Pancreas (tissue), 10 donors: ENCODE measurements around the gene DYNLT3. TPM values are rescaled to one million over a fixed set of nuclear protein-coding genes. Genes with fewer than 3 reads are reported as not detected.

Experiments used
- ATAC-seq, 4 donors: fragments of 200-7000 bp; cut with Tn5 transposase; one replicate each; pipeline versions ENCODE4 v1.8.0 to v1.9.1; 2020; ENCODE audit warnings: mild to moderate bottlenecking in 4 of 4, moderate library complexity in 4 of 4
- DNase-seq, 6 donors: peaks; one replicate each; pipeline ENCODE4 v3.0.0-alpha.2; 2020
- FAIRE-seq: peaks from 2 replicates; lab custom pipeline; 2012; peaks lifted over from hg19 to GRCh38; lab: Jason Lieb, UNC
- H3K27ac ChIP-seq, 4 donors: fragments of 200-600 bp; sonication (generic); 1 replicate in 3 of 4; 2 replicates in 1 of 4; pipeline versions ENCODE4 v1.5.0 to v1.8.0; 2020
- H3K27me3 ChIP-seq, 4 donors: fragments of 200-600 bp; one replicate each; pipeline ENCODE4 v1.8.0; 2021
- H3K36me3 ChIP-seq, 3 donors: fragments of 200-600 bp; sonication (generic) in 1 of 3; one replicate each; pipeline versions ENCODE4 v1.5.0 to v1.8.0; 2020 to 2021
- H3K4me1 ChIP-seq, 3 donors: fragments of 200-600 bp; one replicate each; pipeline ENCODE4 v1.8.0; 2021
- H3K4me3 ChIP-seq, 4 donors: fragments of 200-600 bp; sonication (generic) in 2 of 4; one replicate each; pipeline versions ENCODE4 v1.5.0 to v1.8.0; 2020 to 2021
- H3K9me3 ChIP-seq, 4 donors: fragments of 200-600 bp; one replicate each; pipeline ENCODE4 v1.8.0; 2021
- CTCF ChIP-seq, 4 donors: fragments of 200-600 bp; sonication (generic) in 3 of 4; IDR thresholded peaks; one replicate each; pipeline versions ENCODE4 v1.5.0 to v1.8.0; 2021; ENCODE audit warnings: antibody characterized with exemption in 4 of 4
- WGBS, 2 donors: extraction: QIAGEN DNeasy Blood & Tissue Kit; methylation state at CpG; one replicate each; pipeline ENCODE4 v1.1.7; 2013; 5-methylcytosine and 5-hydroxymethylcytosine counted together
- intact Hi-C, 3 donors: fragments of 100-400 bp; cut with DNase I; formaldehyde crosslinking; loops; one replicate each; pipeline versions ENCODE4 v1.11.1 to v1.14.2; 2022
- polyA plus RNA-seq, 2 donors: library from polyadenylated mRNA; stranded (reverse); fragments of 200-250 nt; gene quantifications; one replicate each; pipeline ENCODE4 v1.2.3, GENCODE V29; 2013
- total RNA-seq, 6 donors: library from RNA; stranded (reverse); fragmentation: NEBNext Ultra II Directional in 4 of 6; extraction: Animal tissue kit (Norgen Biotek cat#: 25700) in 4 of 6; gene quantifications; one replicate each; pipeline versions ENCODE4 v1.2.1 to v1.2.4, GENCODE V29; 2021 to 2023
- donor health status: healthy with polysubstance abuse.
- donor health status: DM: no; HTN: no; CAD: no; lungs with moderate emphysema.
- donor health status: DM: no; HTN: no; CAD: no.
- donor health status: control.
- donor health status: control.
- donor health status: Bipolar disorder and iron deficiency.
- donor health status: DM: yes; HTN: yes; CAD: no.
- donor health status: DM: no; HTN: no; CAD: no.
- donor health status: DM: no; HTN: no; CAD: no.
- donor health status: DM: yes; HTN: yes; CAD: no.

The DYNLT3 gene
- total and polyA plus RNA-seq, 8 donors: 5.0 to 18.8 (median 7.9) TPM

GRCh38 chrX:37803057-37803456 is 44.3 kb downstream of the DYNLT3 start:
- DNase-seq: no peak
- ATAC-seq: no peak
- 33 to 93% methylated on average over 2 of the region's 2 CpGs for WGBS, 2 donors
- H3K27me3 ChIP-seq: no peaks in the 10 kb centered on the region
- no peaks in the 10 kb centered on the region for H3K36me3 ChIP-seq
- intact Hi-C loops: no loop called here
- no peak for FAIRE-seq
- no peaks in the 10 kb centered on the region for H3K4me1 ChIP-seq
- H3K9me3 ChIP-seq: no peaks in the 10 kb centered on the region
- no peak overlapping the region for H3K27ac ChIP-seq
- H3K4me3 ChIP-seq: no peak overlapping the region
- no peak for TF ChIP-seq CTCF (IDR thresholded peaks at IDR 0.05)

GRCh38 chrX:37802028-37802427 is 45.3 kb downstream of the DYNLT3 start:
- peak; percentile 94 for FAIRE-seq
- no peak overlapping the region for H3K4me3 ChIP-seq
- H3K4me1 ChIP-seq: no peaks in the 10 kb centered on the region
- no peak for TF ChIP-seq CTCF (IDR thresholded peaks at IDR 0.05)
- no peak overlapping the region for H3K27ac ChIP-seq
- no peaks in the 10 kb centered on the region for H3K27me3 ChIP-seq
- ATAC-seq: no peak
- intact Hi-C loops: no loop called here
- DNase-seq: no peak
- H3K36me3 ChIP-seq: no peaks in the 10 kb centered on the region
- H3K9me3 ChIP-seq: no peaks in the 10 kb centered on the region

- FAIRE-seq (no peak), DNase-seq (no peak), ATAC-seq (no peak)
- H3K9me3 ChIP-seq: no peaks in the 10 kb centered on the region
- H3K4me1 ChIP-seq: peaks cover 0 to 5% (median 0%) of the 10 kb centered on the region in 3 donors
- intact Hi-C loops: no loop called here
- no peak overlapping the region for H3K4me3 ChIP-seq
- H3K36me3 ChIP-seq: no peaks in the 10 kb centered on the region
- no peaks in the 10 kb centered on the region for H3K27me3 ChIP-seq
- TF ChIP-seq CTCF (IDR thresholded peaks at IDR 0.05): no peak
- H3K27ac ChIP-seq: no peak overlapping the region
Measured at GRCh38 chrX:37800717-37801116, 46.7 kb downstream of the DYNLT3 start.

GRCh38 chrX:37799936-37800335 is 47.4 kb downstream of the DYNLT3 start:
- intact Hi-C loops: no loop called here

GRCh38 chrX:37796805-37797204 is 50.6 kb downstream of the DYNLT3 start:
- no peaks in the 10 kb centered on the region for H3K9me3 ChIP-seq
- peaks cover 0 to 5% (median 0%) of the 10 kb centered on the region in 3 donors for H3K4me1 ChIP-seq
- FAIRE-seq: no peak
- peak in 3 of 4 donors; percentile 30 to 77 (median 64) for ATAC-seq
- no peak for TF ChIP-seq CTCF (IDR thresholded peaks at IDR 0.05)
- H3K4me3 ChIP-seq: no peak overlapping the region
- no peaks in the 10 kb centered on the region for H3K36me3 ChIP-seq
- intact Hi-C loops: no loop called here
- peak in 1 of 6 donors; percentile 17 for DNase-seq
- H3K27me3 ChIP-seq: peaks cover 0 to 3% (median 0%) of the 10 kb centered on the region in 4 donors
- H3K27ac ChIP-seq: no peak overlapping the region

More at GRCh38 chrX:37799936-37800335, 47.4 kb downstream of the DYNLT3 start:
- Histone ChIP-seq H3K27me3 (no peaks in the 10 kb centered on the region), H3K27ac (no peak overlapping the region), H3K4me3 (no peak overlapping the region), H3K36me3 (no peaks in the 10 kb centered on the region), H3K4me1 (peaks cover 0 to 5% (median 0%) of the 10 kb centered on the region in 3 donors), H3K9me3 (no peaks in the 10 kb centered on the region)
- 72 to 91% methylated on average over 2 of the region's 2 CpGs for WGBS, 2 donors
- TF ChIP-seq CTCF (IDR thresholded peaks at IDR 0.05): no peak
- no peak for DNase-seq
- FAIRE-seq: no peak
- no peak for ATAC-seq
